Neural progenitor cell (in vitro differentiated cells): ENCODE results near the gene CCSER1. TPM values are rescaled to one million over a fixed set of nuclear protein-coding genes. Genes with fewer than 3 reads are reported as not detected.
A peak's percentile ranks its signal among the peaks of the same experiment; 100 is the strongest.

Experiments used
- DNase-seq: peaks from one replicate; pipeline ENCODE4 v3.0.0-alpha.2; 2016; ENCODE audit warnings: low spot score
- H2AFZ ChIP-seq: fragments of 200-600 bp; sonication (generic); replicated peaks from 2 replicates; pipeline ENCODE4 v1.6.1; 2016; ENCODE audit warnings: antibody characterized with exemption
- H3F3A ChIP-seq: fragments of 200-600 bp; sonication (generic); 2 replicates; pipeline ENCODE4 v1.6.1; 2016; ENCODE audit warnings: antibody characterized with exemption, low read depth
- H3K27ac ChIP-seq: fragments of 200-600 bp; sonication (generic); 2 replicates; pipeline ENCODE4 v1.5.1; 2016; ENCODE audit warnings: mild to moderate bottlenecking
- H3K27me3 ChIP-seq: fragments of 200-600 bp; sonication (generic); 2 replicates; pipeline ENCODE4 v1.6.1; 2016; ENCODE audit warnings: mild to moderate bottlenecking, moderate library complexity
- H3K36me3 ChIP-seq: fragments of 200-600 bp; sonication (generic); 2 replicates; pipeline ENCODE4 v1.5.1; 2016
- H3K4me1 ChIP-seq: fragments of 200-600 bp; sonication (generic); 2 replicates; pipeline ENCODE4 v1.6.1; 2016; ENCODE audit warnings: mixed run types
- H3K4me2 ChIP-seq: fragments of 200-600 bp; sonication (generic); 2 replicates; pipeline ENCODE4 v1.6.1; 2016
- H3K4me3 ChIP-seq: fragments of 200-600 bp; sonication (generic); 2 replicates; pipeline ENCODE4 v1.5.1; 2016
- H3K79me2 ChIP-seq: fragments of 200-600 bp; sonication (generic); 2 replicates; pipeline ENCODE4 v1.6.1; 2016; ENCODE audit warnings: low read depth
- H3K9ac ChIP-seq: fragments of 200-600 bp; sonication (generic); 2 replicates; pipeline ENCODE4 v1.6.1; 2016
- H3K9me3 ChIP-seq: fragments of 200-600 bp; sonication (generic); 2 replicates; pipeline ENCODE4 v1.5.1; 2016; ENCODE audit warnings: low read depth
- H4K20me1 ChIP-seq: fragments of 200-600 bp; sonication (generic); 2 replicates; pipeline ENCODE4 v1.6.1; 2016; ENCODE audit warnings: low read depth
- H3K27ac Mint-ChIP-seq: 3 replicates; pipeline ENCODE4 v1.8.0; 2021; ENCODE audit warnings: mixed read lengths
- H3K27me3 Mint-ChIP-seq: 2 replicates; pipeline ENCODE4 v1.8.0; 2022; ENCODE audit warnings: low read depth, mild to moderate bottlenecking, inconsistent platforms, moderate library complexity, mixed read lengths; ENCODE audit not compliant: insufficient read depth
- H3K36me3 Mint-ChIP-seq: 3 replicates; pipeline ENCODE4 v1.8.0; 2021; ENCODE audit warnings: mixed read lengths
- H3K4me1 Mint-ChIP-seq: 3 replicates; pipeline ENCODE4 v1.8.0; 2021; ENCODE audit warnings: mixed read lengths
- H3K4me3 Mint-ChIP-seq: 3 replicates; pipeline ENCODE4 v1.8.0; 2021; ENCODE audit warnings: mild to moderate bottlenecking, moderate library complexity, mixed read lengths
- H3K9me3 Mint-ChIP-seq: 3 replicates; pipeline ENCODE4 v1.8.0; 2020; ENCODE audit warnings: mixed read lengths
- CTCF ChIP-seq: fragments of 200-600 bp; sonication (generic); IDR thresholded peaks from 2 replicates; pipeline ENCODE4 v1.5.1; 2017; ENCODE audit warnings: antibody characterized with exemption, mild to moderate bottlenecking
- EZH2 ChIP-seq: fragments of 200-600 bp; sonication (generic); IDR thresholded peaks from 2 replicates; pipeline ENCODE4 v1.6.1; 2017; ENCODE audit warnings: antibody characterized with exemption, mild to moderate bottlenecking, moderate library complexity
- EZH2phosphoT487 ChIP-seq: fragments of 200-600 bp; sonication (generic); IDR thresholded peaks from 2 replicates; pipeline ENCODE4 v1.6.1; 2017; ENCODE audit warnings: antibody characterized with exemption
- total RNA-seq: library from RNA; depleted of rRNA; stranded (reverse); fragments of >200 nt; gene quantifications from 2 replicates; pipeline ENCODE4 v1.2.3, GENCODE V29; 2015; ENCODE audit warnings: low replicate concordance

The CCSER1 gene
- total RNA-seq, 1 donor from 2014 or later, result 0.77 TPM

GRCh38 chr4:91015861-91016260, 888.7 kb downstream of the CCSER1 start:
- Histone ChIP-seq H3K4me1 (no peaks in the 10 kb centered on the region), H3K27ac (no peak overlapping the region), H3F3A (no peaks in the 10 kb centered on the region), H2AFZ (no peak overlapping the region), H3K27me3 (no peaks in the 10 kb centered on the region), H3K4me2 (no peak overlapping the region), H3K4me3 (no peak overlapping the region), H3K9ac (no peak overlapping the region), H4K20me1 (no peaks in the 10 kb centered on the region), H3K36me3 (no peaks in the 10 kb centered on the region), H3K9me3 (no peaks in the 10 kb centered on the region), H3K79me2 (no peaks in the 10 kb centered on the region)
- Mint-ChIP-seq H3K4me1 (no peaks in the 10 kb centered on the region), H3K27ac (no peak overlapping the region), H3K36me3 (no peaks in the 10 kb centered on the region), H3K27me3 (no peaks in the 10 kb centered on the region), H3K9me3 (no peaks in the 10 kb centered on the region), H3K4me3 (no peak overlapping the region)
- no peak for DNase-seq
- TF ChIP-seq EZH2phosphoT487 (no peak), EZH2 (no peak), CTCF (no peak)

- H3K4me3 ChIP-seq, result no peak overlapping the region
- no peak overlapping the region for H3K4me3 Mint-ChIP-seq
- no peaks in the 10 kb centered on the region for H3K9me3 ChIP-seq
- no peaks in the 10 kb centered on the region for H3K9me3 Mint-ChIP-seq
- H3F3A ChIP-seq, result no peaks in the 10 kb centered on the region
- H4K20me1 ChIP-seq, result no peaks in the 10 kb centered on the region
- H3K4me1 Mint-ChIP-seq, result no peaks in the 10 kb centered on the region
- H3K27me3 Mint-ChIP-seq, result no peaks in the 10 kb centered on the region
- H2AFZ ChIP-seq, result no peak overlapping the region
- H3K4me2 ChIP-seq, result no peak overlapping the region
- H3K9ac ChIP-seq, result no peak overlapping the region
- no peaks in the 10 kb centered on the region for H3K79me2 ChIP-seq
- no peak overlapping the region for H3K27ac Mint-ChIP-seq
- no peaks in the 10 kb centered on the region for H3K36me3 ChIP-seq
- no peak for TF ChIP-seq CTCF
- TF ChIP-seq EZH2, result no peak
- no peak for TF ChIP-seq EZH2phosphoT487
- H3K27me3 ChIP-seq, result no peaks in the 10 kb centered on the region
- H3K27ac ChIP-seq, result no peak overlapping the region
- no peaks in the 10 kb centered on the region for H3K4me1 ChIP-seq
- no peaks in the 10 kb centered on the region for H3K36me3 Mint-ChIP-seq
- no peak for DNase-seq
These were observed 892.3 kb downstream of the CCSER1 start for GRCh38 chr4:91019513-91019912.

GRCh38 chr4:91025241-91026148, 898.3 kb downstream of the CCSER1 start:
- Histone ChIP-seq H3F3A (no peaks in the 10 kb centered on the region), H3K9ac (no peak overlapping the region), H4K20me1 (no peaks in the 10 kb centered on the region), H3K27ac (no peak overlapping the region), H3K4me2 (no peak overlapping the region), H3K79me2 (no peaks in the 10 kb centered on the region), H3K36me3 (no peaks in the 10 kb centered on the region), H3K4me1 (no peaks in the 10 kb centered on the region), H3K27me3 (no peaks in the 10 kb centered on the region), H2AFZ (peak overlapping the region; percentile 46), H3K9me3 (no peaks in the 10 kb centered on the region), H3K4me3 (no peak overlapping the region)
- Mint-ChIP-seq H3K9me3 (no peaks in the 10 kb centered on the region), H3K4me1 (no peaks in the 10 kb centered on the region), H3K36me3 (no peaks in the 10 kb centered on the region), H3K27ac (no peak overlapping the region), H3K27me3 (no peaks in the 10 kb centered on the region), H3K4me3 (no peak overlapping the region)
- no peak for DNase-seq
- no peak for TF ChIP-seq EZH2
- TF ChIP-seq EZH2phosphoT487, result no peak
- no peak for TF ChIP-seq CTCF
